Measurements from ENCODE around the gene MRM2.

MRM2 gene

GRCh38 chr7:2217716-2218443, 24.1 kb downstream of the MRM2 start:
- H3K4me3 ChIP-seq (replicated peaks in 1 of 2; ENCODE audit: low read depth in 2 of 2, low read length in 2 of 2): no peak overlapping the region
- TF ChIP-seq CTCF (IDR thresholded peaks at IDR 0.05; ENCODE audit: low read depth, low read length): no peak
- no peak for DNase-seq (ENCODE audit: low read depth in 2 of 2)

- no peak for DNase-seq (ENCODE audit: low read depth in 2 of 2)
- TF ChIP-seq CTCF (IDR thresholded peaks at IDR 0.05; ENCODE audit: low read depth, low read length): no peak
- H3K4me3 ChIP-seq (replicated peaks in 1 of 2; ENCODE audit: low read depth in 2 of 2, low read length in 2 of 2): no peak overlapping the region
These were observed 24.8 kb downstream of the MRM2 start for GRCh38 chr7:2217206-2217605.

- no peak for DNase-seq (ENCODE audit: low read depth in 2 of 2)
- TF ChIP-seq CTCF (IDR thresholded peaks at IDR 0.05; ENCODE audit: low read depth, low read length): no peak
- H3K4me3 ChIP-seq (replicated peaks in 1 of 2; ENCODE audit: low read depth in 2 of 2, low read length in 2 of 2): no peak overlapping the region
These were observed 26.2 kb downstream of the MRM2 start for GRCh38 chr7:2215851-2216250.

- no peak for TF ChIP-seq CTCF (IDR thresholded peaks at IDR 0.05; ENCODE audit: low read depth, low read length)
- DNase-seq (ENCODE audit: low read depth in 2 of 2): no peak
- H3K4me3 ChIP-seq (replicated peaks in 1 of 2; ENCODE audit: low read depth in 2 of 2, low read length in 2 of 2): no peak overlapping the region
These were observed 27.4 kb downstream of the MRM2 start for GRCh38 chr7:2214636-2215035.

GRCh38 chr7:2213551-2214215, 28.3 kb downstream of the MRM2 start:
- H3K4me3 ChIP-seq (replicated peaks in 1 of 2; ENCODE audit: low read depth in 2 of 2, low read length in 2 of 2): no peak overlapping the region
- no peak for TF ChIP-seq CTCF (IDR thresholded peaks at IDR 0.05; ENCODE audit: low read depth, low read length)
- DNase-seq (ENCODE audit: low read depth in 2 of 2): no peak

GRCh38 chr7:2212906-2213305, 29.1 kb downstream of the MRM2 start:
- DNase-seq (ENCODE audit: low read depth in 2 of 2): no peak
- H3K4me3 ChIP-seq (replicated peaks in 1 of 2; ENCODE audit: low read depth in 2 of 2, low read length in 2 of 2): no peak overlapping the region
- no peak for TF ChIP-seq CTCF (IDR thresholded peaks at IDR 0.05; ENCODE audit: low read depth, low read length)

All from cardiac fibroblast (primary cell).